Ramos (cell line): ENCODE measurements around the gene MYH7.

Source experiments
- in situ Hi-C: fragments of 300-500 bp; cut with MboI; formaldehyde crosslinking; loops from one replicate; pipeline ENCODE4 v1.14.3; 2022; ENCODE audit warnings: low sequenced_read_pairs; ENCODE audit not compliant: unreplicated experiment

The MYH7 gene

GRCh38 chr14:23450379-23450778, 14.9 kb upstream of the MYH7 start:
- in situ Hi-C loops: no loop called here

- in situ Hi-C loops: no loop called here
Measured at GRCh38 chr14:23449314-23449713, 13.9 kb upstream of the MYH7 start.

GRCh38 chr14:23447361-23448350, 12.2 kb upstream of the MYH7 start:
- in situ Hi-C loops: no loop called here

- in situ Hi-C loops: no loop called here
Measured at GRCh38 chr14:23446291-23446851, 10.9 kb upstream of the MYH7 start.

- in situ Hi-C loops: no loop called here
Measured at GRCh38 chr14:23445773-23446172, 10.3 kb upstream of the MYH7 start.

GRCh38 chr14:23444314-23444713, 8.9 kb upstream of the MYH7 start:
- in situ Hi-C loops: no loop called here

GRCh38 chr14:23443881-23444280, 8.4 kb upstream of the MYH7 start:
- in situ Hi-C loops: no loop called here

GRCh38 chr14:23443411-23443812, 8.0 kb upstream of the MYH7 start:
- in situ Hi-C loops: no loop called here

- in situ Hi-C loops: no loop called here
Measured at GRCh38 chr14:23442721-23443356, 7.4 kb upstream of the MYH7 start.

GRCh38 chr14:23441076-23441475, 5.6 kb upstream of the MYH7 start:
- in situ Hi-C loops: no loop called here

GRCh38 chr14:23439107-23439835, 3.8 kb upstream of the MYH7 start:
- in situ Hi-C loops: no loop called here

GRCh38 chr14:23438101-23438971, 2.9 kb upstream of the MYH7 start:
- in situ Hi-C loops: no loop called here

- in situ Hi-C loops: no loop called here
Measured at GRCh38 chr14:23437133-23438100, 2.0 kb upstream of the MYH7 start.

GRCh38 chr14:23436327-23437132, 1.1 kb upstream of the MYH7 start:
- in situ Hi-C loops: no loop called here

GRCh38 chr14:23434488-23435222, 805 bp downstream of the MYH7 start:
- in situ Hi-C loops: no loop called here

GRCh38 chr14:23433457-23433856, 2.0 kb downstream of the MYH7 start:
- in situ Hi-C loops: no loop called here

GRCh38 chr14:23432946-23433345, 2.5 kb downstream of the MYH7 start:
- in situ Hi-C loops: no loop called here
